Stimulated activated CD4-positive, alpha-beta T cell treated with anti-CD3 and anti-CD28 coated beads, Interleukin-4, amount 100 ng/mL, for 1 hour (primary cell): ENCODE measurements around the gene MT2A.
"Not testable (repeated sequence)": the region's sequence is repeated elsewhere in the genome, so short reads cannot be mapped to it uniquely, and the experiment has no call there.

Experiments
- DNase-seq: peaks from one replicate; pipeline ENCODE4 v3.0.0-alpha.2; 2020

Gene MT2A

GRCh38 chr16:56623184-56623583 is 14.8 kb downstream of the MT2A start:
- not testable (repeated sequence) for DNase-seq

- no peak for DNase-seq
Measured at GRCh38 chr16:56623637-56624036, 15.3 kb downstream of the MT2A start.

GRCh38 chr16:56625140-56625942 is 17.0 kb downstream of the MT2A start, which contains the start of gene MT1E:
Gene MT1E (plus strand): TSS chr16:56625781. CDS start chr16:56625852, 71 bp downstream.
- peak; percentile 79 for DNase-seq

GRCh38 chr16:56625943-56626654 is 17.7 kb downstream of the MT2A start:
- no peak for DNase-seq

GRCh38 chr16:56626685-56627084 is 18.3 kb downstream of the MT2A start:
- no peak for DNase-seq

GRCh38 chr16:56628486-56629350 is 20.3 kb downstream of the MT2A start:
- DNase-seq: no peak

- no peak for DNase-seq
Measured at GRCh38 chr16:56629531-56629930, 21.1 kb downstream of the MT2A start.

GRCh38 chr16:56630134-56630533 is 21.8 kb downstream of the MT2A start:
- no peak for DNase-seq

- no peak for DNase-seq
Measured at GRCh38 chr16:56631197-56631596, 22.8 kb downstream of the MT2A start.

- no peak for DNase-seq
Measured at GRCh38 chr16:56631832-56632155, 23.4 kb downstream of the MT2A start.

GRCh38 chr16:56632156-56632847 is 23.9 kb downstream of the MT2A start, which contains the start of gene MT1M:
Gene MT1M (plus strand): TSS chr16:56632659. CDS start chr16:56632732, 73 bp downstream.
- no peak for DNase-seq

- no peak for DNase-seq
Measured at GRCh38 chr16:56632848-56633365, 24.5 kb downstream of the MT2A start.

- DNase-seq: no peak
Measured at GRCh38 chr16:56633535-56633934, 25.2 kb downstream of the MT2A start.

- no peak for DNase-seq
Measured at GRCh38 chr16:56634715-56635440, 26.5 kb downstream of the MT2A start.

GRCh38 chr16:56635441-56635967 is 27.1 kb downstream of the MT2A start:
- DNase-seq: no peak

- DNase-seq: no peak
Measured at GRCh38 chr16:56636616-56637413, 28.4 kb downstream of the MT2A start.

GRCh38 chr16:56637814-56638750 is 29.7 kb downstream of the MT2A start, which contains the start of gene MT1A:
Gene MT1A (plus strand): TSS chr16:56638666. CDS start chr16:56638739, 73 bp downstream.
- DNase-seq: no peak

GRCh38 chr16:56639045-56639444 is 30.7 kb downstream of the MT2A start:
- DNase-seq: no peak

- no peak for DNase-seq
Measured at GRCh38 chr16:56640076-56640475, 31.7 kb downstream of the MT2A start.
